IPS DF 6.9 (cell line): ENCODE data around the gene KRT75.
A peak's percentile ranks its signal among the peaks of the same experiment; 100 is the strongest.
"Not testable (repeated sequence)": the region's sequence is repeated elsewhere in the genome, so short reads cannot be mapped to it uniquely, and the experiment has no call there.

Experiments
- DNase-seq: peaks from one replicate; pipeline ENCODE4 v3.0.0-alpha.2; 2013; ENCODE audit warnings: low read depth, low spot score
- H3K27ac ChIP-seq: one replicate; pipeline ENCODE4 v1.5.1; 2013; ENCODE audit warnings: low read length, control low read depth
- H3K27me3 ChIP-seq: 2 replicates; pipeline ENCODE4 v1.6.1; 2013; ENCODE audit warnings: mild to moderate bottlenecking, low read length; ENCODE audit not compliant: control insufficient read depth, insufficient read depth
- H3K36me3 ChIP-seq: 2 replicates; pipeline ENCODE4 v1.6.1; 2013; ENCODE audit warnings: low read length; ENCODE audit not compliant: control insufficient read depth, insufficient read depth
- H3K4me1 ChIP-seq: 2 replicates; pipeline ENCODE4 v1.6.1; 2013; ENCODE audit warnings: low read length; ENCODE audit not compliant: control insufficient read depth, insufficient read depth
- H3K4me3 ChIP-seq: 2 replicates; pipeline ENCODE4 v1.5.1; 2013; ENCODE audit warnings: mild to moderate bottlenecking, low read length
- H3K9me3 ChIP-seq: 2 replicates; pipeline ENCODE4 v1.6.1; 2013; ENCODE audit warnings: low read length, inconsistent platforms; ENCODE audit not compliant: control insufficient read depth, insufficient read depth
- WGBS: extraction: QIAGEN DNeasy Blood & Tissue Kit; methylation state at CpG from one replicate; pipeline ENCODE4 v1.1.7; 2013; ENCODE audit warnings: mixed read lengths, missing lambda C conversion rate; ENCODE audit not compliant: insufficient read length, insufficient coverage; 5-methylcytosine and 5-hydroxymethylcytosine counted together

KRT75 gene

DNA sequence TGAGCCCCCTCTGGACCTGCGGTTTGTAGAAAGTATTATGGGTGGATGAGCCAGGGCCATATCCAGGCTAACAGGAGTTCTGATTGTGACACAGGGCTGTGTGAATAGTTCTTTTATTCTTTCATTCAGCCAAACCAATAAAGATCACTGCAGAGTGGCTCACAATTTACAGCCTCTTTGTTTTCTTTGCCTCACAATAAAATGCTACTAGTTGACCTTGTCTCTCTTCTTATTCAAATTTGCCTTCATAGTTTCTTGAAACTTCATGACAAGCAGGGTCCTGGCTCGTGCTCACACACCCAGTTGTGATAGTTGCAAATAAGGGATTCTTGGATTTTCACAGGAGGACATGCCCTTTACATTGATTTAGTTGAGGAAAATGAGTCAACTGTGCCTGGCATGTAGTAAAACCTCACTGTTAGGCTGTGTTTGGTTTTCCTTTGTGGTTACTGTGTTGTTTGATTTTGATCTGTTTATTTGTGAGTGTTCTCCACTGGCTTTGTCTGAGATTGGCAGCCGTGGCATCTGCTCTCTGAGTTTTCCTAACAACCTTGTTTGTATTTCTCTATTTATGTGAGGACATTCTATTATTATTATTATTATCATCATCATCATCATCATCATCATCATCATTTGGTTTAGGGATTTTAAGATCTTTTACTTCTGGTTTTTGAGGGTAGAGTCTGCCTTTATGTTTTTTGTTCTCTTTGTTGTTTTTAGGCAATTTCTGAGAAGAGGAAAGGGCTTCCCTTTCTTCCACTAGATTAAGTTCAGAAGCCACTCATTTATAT lies 20.4 kb upstream of the KRT75 start:
- no peaks in the 10 kb centered on the region for H3K27me3 ChIP-seq
- H3K27ac ChIP-seq = no peak overlapping the region
- peaks cover 2% of the 10 kb centered on the region; the same call in 1 of the 2 replicates for H3K4me1 ChIP-seq
- no CpG with 5 or more reads among the region's 3 CpGs for WGBS
- H3K9me3 ChIP-seq = no peaks in the 10 kb centered on the region
- H3K36me3 ChIP-seq = no peaks in the 10 kb centered on the region
- no peak for DNase-seq
- no peak overlapping the region for H3K4me3 ChIP-seq

DNA sequence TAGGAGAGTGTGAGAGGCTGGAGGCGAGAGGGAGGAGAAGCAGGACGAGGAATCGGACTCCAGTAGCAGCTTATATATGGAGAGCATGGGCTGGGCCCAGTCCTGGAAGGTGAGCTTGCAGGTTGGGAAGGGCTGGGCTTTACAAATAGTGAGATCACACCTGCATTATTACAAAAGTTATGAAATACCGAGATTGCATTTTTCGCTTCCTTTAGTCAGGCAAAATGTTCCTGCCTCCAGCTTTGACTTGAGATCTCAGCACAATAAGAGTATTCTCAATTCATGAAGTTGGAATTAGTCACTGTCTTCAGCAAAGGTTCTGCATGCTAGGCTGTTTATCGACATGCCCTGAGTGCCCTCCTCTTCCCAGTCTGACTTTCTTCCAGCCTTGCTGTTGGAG lies 17.9 kb upstream of the KRT75 start, which contains the start of gene KRT6B:
TSS of gene KRT6B (minus strand) at position 46 of the 400 bp plus-strand sequence. CDS start 68 bp downstream, outside the sequence.
- DNase-seq = no peak
- H3K4me3 ChIP-seq = no peak within 1 kb of the TSS
- WGBS = no CpG with 5 or more reads among the region's 6 CpGs
- no peaks in the 10 kb centered on the region for H3K27me3 ChIP-seq
- no peaks in the 10 kb centered on the region for H3K9me3 ChIP-seq
- peaks cover 2% of the 10 kb centered on the region; the same call in 1 of the 2 replicates for H3K4me1 ChIP-seq
- H3K36me3 ChIP-seq = no peaks in the 10 kb centered on the region
- H3K27ac ChIP-seq = no peak within 1 kb of the TSS

DNA sequence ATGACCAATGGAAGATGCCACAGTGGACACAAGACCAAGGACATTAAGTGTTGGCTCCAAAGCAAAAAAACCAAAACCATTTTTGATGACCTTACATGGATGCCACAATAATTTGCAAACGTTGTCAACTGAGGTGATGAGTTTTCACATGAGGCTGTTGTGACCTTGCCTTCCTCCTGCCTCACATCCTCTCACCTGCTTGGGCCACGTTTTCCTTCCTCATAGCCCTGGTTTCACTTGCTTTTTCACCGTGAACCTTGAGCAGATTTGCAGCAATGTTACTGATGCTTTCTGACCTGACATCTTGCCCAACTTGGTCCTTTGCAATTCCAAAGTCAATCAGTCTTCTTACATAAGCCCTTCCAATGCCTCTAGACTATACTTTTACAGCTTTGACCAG lies 14.1 kb upstream of the KRT75 start:
- no peaks in the 10 kb centered on the region for H3K9me3 ChIP-seq
- no peaks in the 10 kb centered on the region for H3K4me1 ChIP-seq
- no peak overlapping the region for H3K4me3 ChIP-seq
- H3K36me3 ChIP-seq = no peaks in the 10 kb centered on the region
- H3K27me3 ChIP-seq = no peaks in the 10 kb centered on the region
- DNase-seq = no peak
- WGBS = no CpG with 5 or more reads among the region's 3 CpGs
- H3K27ac ChIP-seq = no peak overlapping the region

DNA sequence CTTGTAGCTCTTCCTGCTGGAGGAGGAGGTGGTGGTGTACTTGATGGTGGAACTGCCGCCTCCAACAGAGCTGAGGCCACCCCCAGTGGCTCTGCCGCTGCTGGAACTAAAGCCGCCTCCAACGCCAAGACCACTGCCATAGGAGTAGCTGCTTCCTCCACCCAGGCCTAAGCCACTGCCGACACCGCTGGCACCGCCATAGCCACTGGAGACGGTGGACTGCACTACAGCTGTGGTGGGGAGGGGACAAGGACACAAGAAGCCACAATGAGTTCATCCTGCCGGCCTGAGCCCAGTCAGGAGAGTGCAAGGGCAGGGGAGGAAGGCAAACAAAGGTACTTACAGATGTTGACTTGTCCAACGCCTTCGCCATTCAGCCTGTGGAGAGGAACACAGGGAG lies 13.0 kb upstream of the KRT75 start:
- H3K9me3 ChIP-seq, H3K27ac ChIP-seq, H3K27me3 ChIP-seq, H3K4me3 ChIP-seq, H3K4me1 ChIP-seq, DNase-seq, H3K36me3 ChIP-seq: not testable (repeated sequence)
- no CpG with 5 or more reads among the region's 11 CpGs for WGBS

DNA sequence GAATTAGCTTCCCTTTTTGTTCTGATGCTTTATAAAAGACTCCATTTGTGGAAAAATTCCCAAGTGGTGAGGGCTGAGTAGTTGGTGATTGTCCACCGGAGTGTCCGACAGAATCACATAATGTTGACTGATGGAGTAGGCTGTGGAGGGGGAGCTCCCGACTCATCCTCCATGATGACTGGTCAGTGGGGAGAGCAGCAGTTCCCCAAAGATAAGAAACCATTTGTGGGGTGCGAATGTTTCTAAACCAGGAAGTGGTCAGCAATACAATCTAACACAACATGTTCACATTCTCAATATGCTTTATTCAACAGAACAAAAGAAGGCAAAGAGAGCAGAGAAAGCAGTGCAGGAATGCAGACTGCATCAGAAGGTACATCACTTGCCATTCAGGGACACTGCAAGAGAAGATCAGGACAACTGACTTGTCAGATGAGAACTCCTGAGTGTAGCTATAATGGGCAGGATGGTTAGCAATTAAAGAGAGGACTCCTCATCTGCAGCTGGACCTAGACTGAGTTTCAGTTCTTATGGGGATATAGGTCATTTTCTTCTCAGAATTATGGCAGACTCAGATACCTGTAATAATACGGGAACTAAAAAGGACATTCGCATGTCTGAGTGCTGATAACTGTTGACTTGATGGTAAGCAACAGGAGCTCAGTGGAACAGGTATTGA lies 12.3 kb upstream of the KRT75 start:
- no peak for DNase-seq
- no peaks in the 10 kb centered on the region for H3K9me3 ChIP-seq
- H3K36me3 ChIP-seq = no peaks in the 10 kb centered on the region
- peaks cover 2% of the 10 kb centered on the region for H3K4me1 ChIP-seq
- H3K4me3 ChIP-seq = no peak overlapping the region
- WGBS = no CpG with 5 or more reads among the region's 6 CpGs
- H3K27ac ChIP-seq = no peak overlapping the region
- H3K27me3 ChIP-seq = no peaks in the 10 kb centered on the region

DNA sequence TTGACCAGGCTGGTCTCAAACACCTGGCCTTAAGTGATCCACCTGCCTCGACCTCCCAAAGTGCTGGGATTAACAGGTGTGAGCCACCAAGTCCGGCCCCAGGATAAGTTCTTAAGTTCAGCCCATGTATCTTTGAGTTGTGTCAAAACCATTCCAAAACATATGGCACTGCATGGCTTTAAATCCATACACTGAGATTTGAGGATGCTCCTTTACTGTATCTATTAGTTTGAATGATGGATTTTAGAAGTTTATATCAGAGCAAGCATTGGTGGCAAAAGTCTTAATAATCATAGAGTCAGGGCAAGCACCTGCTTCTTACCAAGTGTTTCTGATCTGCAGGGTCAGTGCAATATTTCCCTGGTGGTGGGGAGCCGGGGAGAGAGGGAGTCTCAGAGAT lies 11.7 kb upstream of the KRT75 start:
- H3K4me1 ChIP-seq = peaks cover 3% of the 10 kb centered on the region
- H3K9me3 ChIP-seq = no peaks in the 10 kb centered on the region
- no peak overlapping the region for H3K27ac ChIP-seq
- no peak for DNase-seq
- no peaks in the 10 kb centered on the region for H3K27me3 ChIP-seq
- no peak overlapping the region for H3K4me3 ChIP-seq
- no CpG with 5 or more reads among the region's 3 CpGs for WGBS
- H3K36me3 ChIP-seq = no peaks in the 10 kb centered on the region

DNA sequence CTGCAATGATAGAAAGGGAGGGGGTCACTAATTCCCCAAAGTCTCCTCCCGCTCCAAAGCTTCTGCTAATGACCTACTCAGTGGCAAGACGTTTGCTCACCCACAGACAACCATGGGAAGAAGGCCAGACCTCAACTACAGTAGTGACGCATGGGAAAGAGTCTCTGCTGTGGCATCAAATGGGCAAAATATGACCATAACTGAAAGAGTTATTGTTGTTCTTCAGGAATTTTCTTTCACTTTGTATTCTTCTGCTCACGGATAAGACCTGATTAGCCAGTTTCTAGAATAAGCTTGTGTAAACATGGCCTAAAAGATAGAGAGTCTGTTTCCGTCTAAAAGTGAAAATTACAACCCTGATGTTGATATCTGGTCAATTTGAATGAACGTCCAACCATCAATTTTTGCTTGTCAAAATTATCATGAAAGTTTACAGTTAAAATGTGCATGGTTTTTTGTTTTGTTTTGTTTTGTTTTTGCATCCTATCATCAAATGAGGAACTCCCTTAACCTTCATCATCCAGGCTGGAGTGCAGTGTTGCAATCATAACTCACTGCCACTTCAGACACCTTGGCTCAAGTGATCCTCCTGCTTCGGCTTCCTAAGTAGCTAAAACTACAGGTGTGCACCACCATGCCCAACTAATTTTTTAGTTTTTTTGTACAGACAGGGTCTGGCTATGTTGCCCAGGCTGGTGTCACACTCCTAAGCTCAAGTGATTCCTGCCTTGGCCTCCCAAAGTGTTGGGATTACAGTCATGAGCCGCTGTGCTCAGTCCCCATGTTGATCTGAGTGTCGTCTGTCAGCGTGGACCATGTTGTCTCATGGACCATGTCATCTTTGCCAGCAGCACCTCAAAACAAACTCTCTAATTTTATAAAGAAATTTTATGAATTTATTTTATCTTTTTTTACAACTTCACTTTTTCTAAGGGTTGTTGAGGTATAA lies 10.8 kb upstream of the KRT75 start:
- WGBS = no CpG with 5 or more reads among the region's 10 CpGs
- no peak for DNase-seq

DNA sequence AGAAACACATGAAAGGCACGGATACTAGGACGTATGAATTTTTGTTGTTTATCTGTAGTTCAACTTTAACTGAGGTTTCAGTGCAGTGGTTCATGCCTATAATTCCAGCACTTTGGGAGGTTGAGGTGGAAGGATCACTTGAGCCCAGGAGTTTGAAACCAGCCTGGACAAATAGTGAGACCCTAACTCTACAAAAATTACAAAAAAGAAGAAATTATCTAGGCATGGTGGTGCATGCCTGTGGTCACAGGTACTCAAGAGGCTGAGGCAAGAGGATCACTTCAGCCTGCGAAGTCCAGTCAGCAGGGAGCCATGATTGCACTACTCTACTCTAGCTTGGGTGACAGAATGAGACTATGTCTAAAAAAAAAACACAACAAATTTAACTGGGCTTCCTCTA lies 9.8 kb upstream of the KRT75 start:
- DNase-seq = no peak
- Histone ChIP-seq H3K4me3 (no peak overlapping the region), H3K27ac (no peak overlapping the region), H3K9me3 (no peaks in the 10 kb centered on the region), H3K36me3 (no peaks in the 10 kb centered on the region), H3K4me1 (peaks cover 3% of the 10 kb centered on the region), H3K27me3 (no peaks in the 10 kb centered on the region)
- no CpG with 5 or more reads among the region's 3 CpGs for WGBS

More for the DNA sequence above, 10.8 kb upstream of the KRT75 start:
- Histone ChIP-seq H3K27me3 (no peaks in the 10 kb centered on the region), H3K4me1 (peaks cover 3% of the 10 kb centered on the region), H3K36me3 (no peaks in the 10 kb centered on the region), H3K4me3 (no peak overlapping the region), H3K27ac (no peak overlapping the region), H3K9me3 (no peaks in the 10 kb centered on the region)

DNA sequence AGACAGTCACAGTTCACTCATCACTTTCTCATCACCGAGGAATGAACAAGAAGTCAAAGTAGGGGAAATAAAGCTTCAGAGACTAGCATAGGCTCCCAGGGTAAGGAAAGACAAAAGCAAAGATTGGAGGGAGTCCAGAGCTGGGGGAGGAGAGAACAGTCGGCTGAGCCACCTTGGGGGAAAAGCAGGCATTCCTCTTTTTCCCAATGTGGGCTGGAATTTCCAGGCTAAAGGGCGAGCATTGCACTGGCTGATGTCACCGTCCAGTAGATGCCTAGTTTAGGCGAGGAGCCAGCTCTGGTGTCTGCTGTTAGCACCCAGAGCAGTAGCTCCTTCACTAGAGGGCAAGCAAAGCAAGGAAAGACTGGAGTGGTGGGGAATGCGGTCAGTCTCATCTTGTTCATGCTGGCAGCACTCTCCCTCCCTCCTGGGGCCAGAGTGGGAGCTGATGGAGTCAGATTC lies 8.5 kb upstream of the KRT75 start:
- no peaks in the 10 kb centered on the region for H3K36me3 ChIP-seq
- no CpG with 5 or more reads among the region's 6 CpGs for WGBS
- no peak overlapping the region for H3K4me3 ChIP-seq
- H3K4me1 ChIP-seq = peaks cover 3% of the 10 kb centered on the region
- no peak overlapping the region for H3K27ac ChIP-seq
- no peaks in the 10 kb centered on the region for H3K9me3 ChIP-seq
- no peaks in the 10 kb centered on the region for H3K27me3 ChIP-seq
- peak; percentile 11 for DNase-seq

DNA sequence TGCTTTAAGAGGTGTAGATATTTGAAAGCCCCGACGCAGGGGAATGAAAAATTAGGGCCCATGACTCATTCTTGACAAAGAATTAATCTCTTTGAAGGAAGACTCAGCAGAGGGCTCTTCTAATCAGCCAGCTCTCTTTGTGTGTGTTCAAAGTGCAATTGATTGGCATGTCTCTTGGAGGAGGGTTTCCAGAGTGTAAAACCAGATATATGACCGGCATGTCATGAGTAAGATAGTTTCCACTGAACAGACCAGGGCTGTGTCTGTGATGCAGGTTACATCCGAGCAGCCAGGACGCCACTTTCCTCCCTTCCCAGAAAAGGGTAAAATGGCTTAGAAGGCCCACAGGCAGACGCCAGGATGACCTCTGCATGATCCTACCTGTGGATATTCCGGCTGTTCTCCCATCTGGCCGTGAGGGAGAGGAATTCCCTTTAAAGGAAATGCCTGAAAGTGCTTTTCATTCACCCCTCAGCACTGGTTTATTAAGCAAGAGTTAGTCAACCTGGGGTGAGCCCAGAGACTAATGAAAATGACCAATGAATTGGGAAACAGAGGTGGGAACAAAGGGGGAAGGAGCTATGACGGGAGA lies 7.2 kb upstream of the KRT75 start:
- Histone ChIP-seq H3K27me3 (no peaks in the 10 kb centered on the region), H3K27ac (no peak overlapping the region), H3K4me3 (no peak overlapping the region), H3K4me1 (peaks cover 3% of the 10 kb centered on the region), H3K9me3 (no peaks in the 10 kb centered on the region), H3K36me3 (no peaks in the 10 kb centered on the region)
- WGBS = no CpG with 5 or more reads among the region's 9 CpGs
- DNase-seq = no peak
